Right forelimb (tissue), 1 donor: ENCODE results near the gene GIGYF1.
"Not testable (repeated sequence)": the region's sequence is repeated elsewhere in the genome, so short reads cannot be mapped to it uniquely, and the experiment has no call there.

Experiments used
- DNase-seq: peaks from one replicate; pipeline ENCODE4 v3.0.0-alpha.2; 2018

Gene GIGYF1

GRCh38 chr7:100671353-100672327, 22.4 kb downstream of the GIGYF1 start:
- no peak for DNase-seq

GRCh38 chr7:100670074-100670473, 24.0 kb downstream of the GIGYF1 start:
- no peak for DNase-seq

- not testable (repeated sequence) for DNase-seq
Measured at GRCh38 chr7:100669106-100669505, 24.9 kb downstream of the GIGYF1 start.

GRCh38 chr7:100668069-100668449, 26.0 kb downstream of the GIGYF1 start:
- no peak for DNase-seq

- no peak for DNase-seq
Measured at GRCh38 chr7:100667331-100668068, 26.6 kb downstream of the GIGYF1 start.

GRCh38 chr7:100665168-100665726, 28.8 kb downstream of the GIGYF1 start:
- DNase-seq: no peak

GRCh38 chr7:100662194-100662776, 31.8 kb downstream of the GIGYF1 start:
- DNase-seq: not testable (repeated sequence)

- peak; percentile 84 for DNase-seq
Measured at GRCh38 chr7:100655908-100656674, 38.0 kb downstream of the GIGYF1 start, which contains the start of gene ACTL6B. TSS of gene ACTL6B (minus strand) at chr7:100656448. CDS start at chr7:100656354, 94 bp downstream.

- no peak for DNase-seq
Measured at GRCh38 chr7:100654908-100655831, 38.9 kb downstream of the GIGYF1 start.

- no peak for DNase-seq
Measured at GRCh38 chr7:100649826-100650565, 44.1 kb downstream of the GIGYF1 start.

GRCh38 chr7:100642534-100642907, 51.5 kb downstream of the GIGYF1 start:
- no peak for DNase-seq

GRCh38 chr7:100641860-100642533, 52.1 kb downstream of the GIGYF1 start:
- DNase-seq: no peak

- no peak for DNase-seq
Measured at GRCh38 chr7:100641463-100641859, 52.6 kb downstream of the GIGYF1 start, which contains the start of gene TFR2. TSS of gene TFR2 (minus strand) at chr7:100641552. CDS start at chr7:100641509, 43 bp downstream.

- DNase-seq: no peak
Measured at GRCh38 chr7:100640517-100641440, 53.3 kb downstream of the GIGYF1 start.

- no peak for DNase-seq
Measured at GRCh38 chr7:100639995-100640516, 54.0 kb downstream of the GIGYF1 start.

GRCh38 chr7:100632951-100633717, 60.9 kb downstream of the GIGYF1 start:
- DNase-seq: no peak

- no peak for DNase-seq
Measured at GRCh38 chr7:100630066-100630465, 64.0 kb downstream of the GIGYF1 start.
